ENCODE measurements around the gene SPR.

- TF ChIP-seq FOXM1 (IDR thresholded peaks at IDR 0.05; ENCODE audit: borderline replicate concordance) (no peak), LEF1 (IDR thresholded peaks at IDR 0.05; ENCODE audit: borderline replicate concordance) (no peak), ZNF384 (IDR thresholded peaks at IDR 0.05) (no peak), FOXK2 (IDR thresholded peaks at IDR 0.05) (no peak), FOXA1 (IDR thresholded peaks at IDR 0.05) (no peak), TARDBP (IDR thresholded peaks at IDR 0.05) (no peak), SP1 (IDR thresholded peaks at IDR 0.05) (no peak), BHLHE40 (IDR thresholded peaks at IDR 0.05; ENCODE audit: borderline replicate concordance) (no peak), PKNOX1 (IDR thresholded peaks at IDR 0.05) (no peak), CTBP1 (IDR thresholded peaks at IDR 0.05; ENCODE audit: borderline replicate concordance) (no peak), NFRKB (IDR thresholded peaks at IDR 0.05) (no peak)
These were observed 681 bp downstream of the SPR start for GRCh38 chr2:72887740-72888437.
